Muscle layer of duodenum (tissue), 2 donors: Measurements from ENCODE around the gene GRAMD1B.
A peak's percentile ranks its signal among the peaks of the same experiment; 100 is the strongest.

Experiments
- H3K27ac ChIP-seq: one replicate; pipeline ENCODE4 v1.7.0; 2013; ENCODE audit warnings: mild to moderate bottlenecking, low read length
- H3K27me3 ChIP-seq: one replicate; pipeline ENCODE4 v1.7.0; 2013; ENCODE audit warnings: low read depth, mild to moderate bottlenecking, control low read depth, low read length
- H3K36me3 ChIP-seq, 2 donors: one replicate each; pipeline ENCODE4 v1.7.0; 2013; ENCODE audit warnings: low read length in 2 of 2, control low read depth in 1 of 2, mild to moderate bottlenecking in 1 of 2; ENCODE audit not compliant: insufficient read depth in 2 of 2, control insufficient read depth in 1 of 2
- H3K4me1 ChIP-seq, 2 donors: one replicate each; pipeline ENCODE4 v1.7.0; 2013; ENCODE audit warnings: low read length in 2 of 2, mild to moderate bottlenecking in 2 of 2, control low read depth in 1 of 2, moderate library complexity in 1 of 2; ENCODE audit not compliant: insufficient read depth in 2 of 2, control insufficient read depth in 1 of 2
- H3K4me3 ChIP-seq, 2 donors: one replicate each; pipeline ENCODE4 v1.7.0; 2013; ENCODE audit warnings: low read length in 2 of 2, low read depth in 1 of 2, mild to moderate bottlenecking in 1 of 2
- H3K9me3 ChIP-seq, 2 donors: one replicate each; pipeline ENCODE4 v1.7.0; 2013; ENCODE audit warnings: low read length in 2 of 2, control low read depth in 1 of 2, mild to moderate bottlenecking in 1 of 2; ENCODE audit not compliant: control insufficient read depth in 1 of 2
- donor health status: healthy.

GRAMD1B gene

GRCh38 chr11:123469089-123469488, 39.0 kb downstream of the GRAMD1B start:
- H3K4me1 ChIP-seq, result no peaks in the 10 kb centered on the region
- no peaks in the 10 kb centered on the region for H3K36me3 ChIP-seq
- no peak overlapping the region for H3K27ac ChIP-seq
- no peaks in the 10 kb centered on the region for H3K9me3 ChIP-seq
- no peak overlapping the region for H3K4me3 ChIP-seq
- H3K27me3 ChIP-seq, result no peaks in the 10 kb centered on the region

GRCh38 chr11:123469586-123469985, 39.5 kb downstream of the GRAMD1B start:
- Histone ChIP-seq H3K4me3 (no peak overlapping the region), H3K36me3 (no peaks in the 10 kb centered on the region), H3K4me1 (no peaks in the 10 kb centered on the region), H3K27me3 (no peaks in the 10 kb centered on the region), H3K27ac (no peak overlapping the region), H3K9me3 (no peaks in the 10 kb centered on the region)

- Histone ChIP-seq H3K9me3 (no peaks in the 10 kb centered on the region), H3K36me3 (no peaks in the 10 kb centered on the region), H3K27me3 (no peaks in the 10 kb centered on the region), H3K4me1 (peaks cover 0 to 5% of the 10 kb centered on the region in 2 donors), H3K4me3 (no peak overlapping the region), H3K27ac (no peak overlapping the region)
These were observed 40.8 kb downstream of the GRAMD1B start for GRCh38 chr11:123470842-123471241.

- Histone ChIP-seq H3K9me3 (no peaks in the 10 kb centered on the region), H3K27me3 (no peaks in the 10 kb centered on the region), H3K27ac (no peak overlapping the region), H3K4me1 (peaks cover 0 to 5% of the 10 kb centered on the region in 2 donors), H3K36me3 (no peaks in the 10 kb centered on the region), H3K4me3 (no peak overlapping the region)
These were observed 42.3 kb downstream of the GRAMD1B start for GRCh38 chr11:123472236-123472935.

- Histone ChIP-seq H3K4me3 (no peak overlapping the region), H3K36me3 (no peaks in the 10 kb centered on the region), H3K27ac (no peak overlapping the region), H3K27me3 (no peaks in the 10 kb centered on the region), H3K4me1 (peaks cover 0 to 5% of the 10 kb centered on the region in 2 donors), H3K9me3 (no peaks in the 10 kb centered on the region)
These were observed 44.0 kb downstream of the GRAMD1B start for GRCh38 chr11:123473941-123474677.

GRCh38 chr11:123474994-123475393, 44.9 kb downstream of the GRAMD1B start:
- Histone ChIP-seq H3K36me3 (no peaks in the 10 kb centered on the region), H3K4me3 (no peak overlapping the region), H3K9me3 (no peaks in the 10 kb centered on the region), H3K27me3 (no peaks in the 10 kb centered on the region), H3K4me1 (peaks cover 0 to 5% of the 10 kb centered on the region in 2 donors), H3K27ac (no peak overlapping the region)

- Histone ChIP-seq H3K4me1 (peaks cover 0 to 5% of the 10 kb centered on the region in 2 donors), H3K27me3 (no peaks in the 10 kb centered on the region), H3K27ac (no peak overlapping the region), H3K36me3 (no peaks in the 10 kb centered on the region), H3K4me3 (no peak overlapping the region), H3K9me3 (no peaks in the 10 kb centered on the region)
These were observed 45.4 kb downstream of the GRAMD1B start for GRCh38 chr11:123475469-123475868.

GRCh38 chr11:123477205-123477907, 47.3 kb downstream of the GRAMD1B start:
- no peak overlapping the region for H3K4me3 ChIP-seq
- H3K27ac ChIP-seq, result no peak overlapping the region
- H3K36me3 ChIP-seq, result no peaks in the 10 kb centered on the region
- H3K9me3 ChIP-seq, result no peaks in the 10 kb centered on the region
- no peaks in the 10 kb centered on the region for H3K27me3 ChIP-seq
- peaks cover 0 to 5% of the 10 kb centered on the region in 2 donors for H3K4me1 ChIP-seq

GRCh38 chr11:123478352-123478987, 48.4 kb downstream of the GRAMD1B start:
- Histone ChIP-seq H3K36me3 (no peaks in the 10 kb centered on the region), H3K4me1 (peaks cover 0 to 5% of the 10 kb centered on the region in 2 donors), H3K9me3 (no peaks in the 10 kb centered on the region), H3K4me3 (peak overlapping the region; percentile 28), H3K27ac (no peak overlapping the region), H3K27me3 (no peaks in the 10 kb centered on the region)

- Histone ChIP-seq H3K27me3 (no peaks in the 10 kb centered on the region), H3K4me3 (no peak overlapping the region), H3K9me3 (no peaks in the 10 kb centered on the region), H3K36me3 (no peaks in the 10 kb centered on the region), H3K4me1 (peaks cover 0 to 5% of the 10 kb centered on the region in 2 donors), H3K27ac (no peak overlapping the region)
These were observed 49.2 kb downstream of the GRAMD1B start for GRCh38 chr11:123479048-123479837.
